ENCODE data around the gene STRADA.

The STRADA gene

GRCh38 chr17:63714550-63715277 lies 26.9 kb downstream of the STRADA start:
- H3K4me1 Mint-ChIP-seq, result peaks cover 10% of the 10 kb centered on the region
- no peak overlapping the region for H3K4me3 Mint-ChIP-seq
- no peak overlapping the region for H3K27ac Mint-ChIP-seq

GRCh38 chr17:63709110-63709509 lies 32.5 kb downstream of the STRADA start:
- H3K27me3 Mint-ChIP-seq, result no peaks in the 10 kb centered on the region
- no peak for DNase-seq
- peaks cover 60% of the 10 kb centered on the region for H3K4me1 Mint-ChIP-seq
- H3K27ac Mint-ChIP-seq, result peak overlapping the region; percentile 47 to 71
- H3K4me3 Mint-ChIP-seq, result no peak overlapping the region
- no peak for ATAC-seq
- H3K9me3 Mint-ChIP-seq, result no peaks in the 10 kb centered on the region

More at GRCh38 chr17:63714550-63715277, 26.9 kb downstream of the STRADA start:
- DNase-seq (no peak), ATAC-seq (no peak)
- Mint-ChIP-seq H3K27me3 (no peaks in the 10 kb centered on the region), H3K9me3 (no peaks in the 10 kb centered on the region)

DNA sequence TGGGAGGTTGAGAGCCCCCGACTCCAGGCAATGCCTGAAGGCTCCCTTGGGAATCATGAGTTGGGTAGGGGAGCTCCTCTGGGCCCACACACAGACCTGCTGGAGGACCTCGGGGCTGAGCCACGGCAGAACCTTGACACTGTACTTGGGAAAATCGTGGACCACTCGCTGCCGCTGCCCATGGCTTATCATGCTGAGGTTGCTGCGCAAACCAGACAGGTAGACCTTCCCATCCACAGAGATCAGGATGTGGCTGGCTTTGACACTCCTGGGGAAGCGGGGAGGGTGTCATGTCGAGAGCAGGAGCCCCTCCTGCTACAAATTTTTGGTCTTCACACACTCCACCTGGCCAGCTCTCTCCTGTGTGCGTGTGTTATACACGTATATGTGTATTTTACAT lies 34.4 kb downstream of the STRADA start:
- DNase-seq, result no peak
- Mint-ChIP-seq H3K4me1 (peaks cover 79% of the 10 kb centered on the region), H3K4me3 (peak overlapping the region in 1 of 2 donors; percentile 66)

DNA sequence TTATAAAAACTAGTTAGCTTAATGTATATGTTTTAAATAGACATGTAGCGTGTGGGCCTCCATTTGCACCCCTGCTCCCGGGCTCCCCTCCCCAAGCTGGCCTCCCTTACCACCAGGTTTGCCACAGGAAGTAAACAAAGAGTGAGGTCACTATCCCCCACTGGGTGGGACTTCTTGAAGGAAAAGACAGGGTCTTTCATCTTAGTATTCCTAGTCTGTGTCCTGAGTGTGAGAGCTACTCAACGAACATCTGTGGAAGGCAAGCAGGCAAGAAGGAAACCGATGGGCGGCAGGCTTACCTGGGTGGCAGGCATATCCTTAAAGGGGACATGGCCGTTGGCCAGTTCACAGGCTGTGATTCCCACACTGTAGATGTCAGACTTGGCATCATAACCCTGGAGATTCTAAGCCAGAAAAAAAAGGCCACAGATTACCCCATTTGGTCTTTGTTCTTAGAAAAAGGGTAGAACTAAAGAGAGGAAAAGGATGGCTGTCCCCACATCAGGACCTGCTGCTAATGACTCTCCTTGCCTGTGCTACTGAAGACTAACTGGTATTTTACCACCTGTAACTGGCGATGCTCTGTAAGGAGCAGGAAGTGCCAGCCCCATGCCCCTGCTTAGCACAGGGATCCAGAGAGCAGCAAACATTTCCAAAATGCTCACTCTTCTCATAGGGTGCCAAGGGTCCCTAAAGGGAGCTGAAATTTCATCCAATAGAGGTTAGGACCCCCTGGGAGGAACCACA lies 35.1 kb downstream of the STRADA start:
- DNase-seq, result no peak
- Mint-ChIP-seq H3K27ac (peak overlapping the region; percentile 74 to 79), H3K4me3 (peak overlapping the region; percentile 44 to 66), H3K9me3 (no peaks in the 10 kb centered on the region), H3K27me3 (no peaks in the 10 kb centered on the region), H3K4me1 (peaks cover 80% of the 10 kb centered on the region)
- ATAC-seq, result no peak

More for the DNA sequence above, 34.4 kb downstream of the STRADA start:
- H3K9me3 Mint-ChIP-seq, result no peaks in the 10 kb centered on the region
- no peaks in the 10 kb centered on the region for H3K27me3 Mint-ChIP-seq
- no peak for ATAC-seq
- no peak overlapping the region for H3K27ac Mint-ChIP-seq

DNA sequence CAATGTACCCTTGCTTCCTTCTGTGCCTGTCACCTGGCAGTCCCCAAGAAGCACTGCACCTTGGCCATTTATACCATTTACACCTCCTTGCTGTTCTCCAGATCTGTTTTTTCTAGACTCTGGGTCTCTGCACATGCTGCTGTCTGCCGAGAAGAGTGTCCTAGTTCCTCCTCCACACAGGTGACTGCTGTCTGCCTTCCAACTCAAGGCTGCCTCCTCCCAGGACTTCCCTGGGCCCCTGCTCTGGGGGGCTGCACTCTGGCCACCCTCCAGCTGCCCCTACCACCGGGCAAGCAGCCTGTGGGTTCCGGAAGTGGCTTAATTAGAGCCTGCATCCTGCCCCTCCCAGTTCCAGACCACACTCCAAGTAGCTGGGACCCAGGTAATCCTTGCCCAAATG lies 35.9 kb downstream of the STRADA start:
- Mint-ChIP-seq H3K27ac (peak overlapping the region; percentile 67 to 83), H3K9me3 (no peaks in the 10 kb centered on the region), H3K4me1 (peaks cover 85% of the 10 kb centered on the region), H3K27me3 (no peaks in the 10 kb centered on the region), H3K4me3 (peak overlapping the region; percentile 39 to 66)
- DNase-seq, result no peak
- ATAC-seq, result no peak

GRCh38 chr17:63704836-63705235 lies 36.8 kb downstream of the STRADA start:
- Mint-ChIP-seq H3K4me1 (peaks cover 77% of the 10 kb centered on the region), H3K9me3 (no peaks in the 10 kb centered on the region), H3K27ac (peak overlapping the region in 1 of 2 donors; percentile 59), H3K27me3 (no peaks in the 10 kb centered on the region), H3K4me3 (no peak overlapping the region)
- no peak for DNase-seq
- no peak for ATAC-seq

GRCh38 chr17:63704259-63704576 lies 37.4 kb downstream of the STRADA start:
- H3K4me3 Mint-ChIP-seq, result peak overlapping the region in 1 of 2 donors; percentile 95

DNA sequence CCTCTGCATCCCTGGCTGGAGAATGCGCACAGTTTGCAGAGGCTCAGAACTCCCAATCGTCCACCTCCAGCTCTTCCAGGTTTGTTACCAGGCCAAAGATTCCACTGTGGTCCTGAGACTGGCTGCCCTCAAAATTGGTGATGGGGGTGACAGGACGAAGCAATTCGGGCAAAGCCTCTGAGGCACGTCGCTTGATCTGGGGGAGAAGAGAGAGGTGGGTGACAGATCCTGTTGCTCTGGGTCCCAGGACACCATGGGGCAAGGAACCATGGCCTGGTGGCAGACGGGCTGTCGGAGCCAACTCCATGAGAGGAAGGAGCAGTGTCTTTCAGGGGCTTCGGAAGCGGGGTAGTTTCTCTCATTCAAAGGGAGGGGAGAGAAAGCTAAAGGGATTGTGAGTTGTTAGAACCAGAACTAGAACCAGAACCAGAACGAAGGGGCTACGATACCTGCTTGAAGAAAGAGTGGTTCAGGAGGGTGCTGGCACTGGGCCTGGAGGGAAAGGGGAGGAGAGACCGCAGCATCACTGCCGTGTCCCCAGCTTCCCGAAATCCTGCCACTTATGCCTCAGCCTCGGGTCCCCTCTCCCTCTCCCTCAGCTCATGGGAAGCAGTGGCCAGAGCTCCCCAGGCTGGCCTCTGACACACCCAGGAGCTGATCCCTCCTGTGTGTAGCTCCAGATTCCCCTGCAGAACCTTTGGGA lies 37.9 kb downstream of the STRADA start:
- ATAC-seq (no peak), DNase-seq (no peak)
- Mint-ChIP-seq H3K4me3 (peak overlapping the region; percentile 92 to 95), H3K4me1 (peaks cover 65% of the 10 kb centered on the region), H3K27me3 (no peaks in the 10 kb centered on the region), H3K27ac (peak overlapping the region; percentile 36 to 67), H3K9me3 (no peaks in the 10 kb centered on the region)

More at GRCh38 chr17:63704259-63704576, 37.4 kb downstream of the STRADA start:
- H3K9me3 Mint-ChIP-seq, result no peaks in the 10 kb centered on the region
- DNase-seq, result no peak
- no peak for ATAC-seq
- peaks cover 70% of the 10 kb centered on the region for H3K4me1 Mint-ChIP-seq
- H3K27me3 Mint-ChIP-seq, result no peaks in the 10 kb centered on the region
- peak overlapping the region; percentile 19 to 48 for H3K27ac Mint-ChIP-seq

GRCh38 chr17:63703029-63703428 lies 38.6 kb downstream of the STRADA start:
- Mint-ChIP-seq H3K4me3 (peak overlapping the region; percentile 92 to 95), H3K9me3 (no peaks in the 10 kb centered on the region), H3K27me3 (no peaks in the 10 kb centered on the region), H3K27ac (peak overlapping the region; percentile 65 to 99), H3K4me1 (peaks cover 59% of the 10 kb centered on the region)
- ATAC-seq (no peak), DNase-seq (no peak)

DNA sequence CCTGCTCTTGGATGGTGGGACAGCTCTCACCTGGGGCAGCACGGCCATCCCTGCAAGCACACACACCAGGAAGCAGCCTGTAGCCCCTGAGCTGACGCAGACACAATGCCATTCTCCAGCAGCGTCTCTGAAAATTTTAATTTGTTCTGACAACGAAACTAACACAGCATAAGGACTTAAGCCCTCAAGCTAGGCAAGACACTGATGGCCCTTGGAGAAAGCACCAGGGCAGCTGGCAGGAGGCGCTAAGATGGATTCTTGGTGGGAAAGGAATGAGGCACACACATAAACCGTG lies 38.9 kb downstream of the STRADA start:
- Mint-ChIP-seq H3K27me3 (no peaks in the 10 kb centered on the region), H3K4me1 (peaks cover 62% of the 10 kb centered on the region), H3K27ac (peak overlapping the region; percentile 94 to 99), H3K4me3 (peak overlapping the region; percentile 92 to 95), H3K9me3 (no peaks in the 10 kb centered on the region)
- DNase-seq (no peak), ATAC-seq (no peak)

- DNase-seq, result peak; percentile 56 to 82
- peak overlapping the region; percentile 97 to 99 for H3K27ac Mint-ChIP-seq
- ATAC-seq, result peak; percentile 25
- peaks cover 62% of the 10 kb centered on the region for H3K4me1 Mint-ChIP-seq
- no peaks in the 10 kb centered on the region for H3K27me3 Mint-ChIP-seq
- H3K9me3 Mint-ChIP-seq, result no peaks in the 10 kb centered on the region
- peak overlapping the region; percentile 92 to 95 for H3K4me3 Mint-ChIP-seq
These were observed 39.5 kb downstream of the STRADA start for GRCh38 chr17:63701868-63702720.

- Mint-ChIP-seq H3K4me1 (peaks cover 62% of the 10 kb centered on the region), H3K9me3 (no peaks in the 10 kb centered on the region), H3K4me3 (peak overlapping the region; percentile 92 to 95), H3K27me3 (no peaks in the 10 kb centered on the region), H3K27ac (peak overlapping the region; percentile 97 to 99)
- ATAC-seq (no peak), DNase-seq (no peak)
These were observed 40.2 kb downstream of the STRADA start for GRCh38 chr17:63701456-63701820.

DNA sequence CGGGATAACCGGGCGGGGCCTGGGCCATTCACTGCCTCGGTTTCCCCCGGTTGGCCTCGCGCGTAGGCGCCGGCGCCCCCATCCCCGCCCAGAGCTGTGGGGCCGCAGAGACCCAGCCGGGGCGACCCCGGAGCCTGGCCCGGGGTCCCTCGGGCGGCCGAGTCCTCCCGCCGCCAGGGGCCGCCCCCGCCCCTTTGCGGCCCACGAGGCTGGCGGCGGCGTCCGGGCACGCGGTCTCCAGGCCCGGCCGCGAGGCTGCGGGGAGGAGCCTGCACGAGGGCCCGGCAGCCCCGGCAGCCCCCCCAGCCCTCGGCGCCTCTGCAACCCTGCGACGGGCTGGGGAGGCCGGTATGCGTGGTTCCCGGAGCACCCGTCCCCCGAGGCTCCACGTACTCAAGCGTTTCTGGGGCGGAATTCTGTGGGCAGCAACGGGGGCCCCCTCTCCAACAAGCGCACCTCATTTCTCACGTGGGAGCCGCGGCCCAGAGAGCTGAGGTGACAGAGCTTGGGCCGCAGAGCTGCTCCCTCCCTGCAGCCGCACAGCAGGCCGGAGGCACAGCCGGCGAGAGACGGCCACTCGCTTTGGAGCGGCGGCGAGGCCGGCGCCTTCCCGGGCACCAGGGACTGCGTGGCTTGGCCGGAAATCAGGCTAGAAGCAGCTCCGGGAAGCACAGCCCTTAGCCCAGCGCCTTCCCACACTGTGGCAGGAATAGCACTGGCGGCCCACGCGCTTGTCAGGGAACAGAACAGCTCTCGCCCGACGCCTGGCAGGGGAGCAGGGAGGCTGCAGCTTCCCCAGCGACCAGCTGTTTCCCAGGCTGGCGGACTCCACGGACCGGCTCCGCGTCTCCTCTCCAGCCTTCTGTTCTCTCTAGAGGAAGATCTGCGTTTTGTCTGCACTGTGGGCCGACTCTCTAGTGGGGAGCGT lies 40.8 kb downstream of the STRADA start:
- H3K27ac Mint-ChIP-seq, result peak overlapping the region; percentile 97 to 99
- H3K4me1 Mint-ChIP-seq, result peaks cover 62% of the 10 kb centered on the region
- ATAC-seq, result peak; percentile 12
- no peaks in the 10 kb centered on the region for H3K9me3 Mint-ChIP-seq
- peak overlapping the region; percentile 92 to 95 for H3K4me3 Mint-ChIP-seq
- DNase-seq, result peak; percentile 73 to 74
- H3K27me3 Mint-ChIP-seq, result no peaks in the 10 kb centered on the region
